AG09309 (cell line): Measurements from ENCODE around the gene TAOK3.
A peak's percentile ranks its signal among the peaks of the same experiment; 100 is the strongest.

Experiments used
- DNase-seq: peaks from one replicate; pipeline ENCODE4 v3.0.0-alpha.2; 2010; ENCODE audit warnings: low read depth
- H3K4me3 ChIP-seq: 2 replicates; pipeline ENCODE4 v1.5.1; 2011; ENCODE audit warnings: mild to moderate bottlenecking, low read depth, low read length, moderate library complexity; ENCODE audit not compliant: control insufficient read depth
- CTCF ChIP-seq: IDR thresholded peaks from 2 replicates; pipeline ENCODE4 v1.5.1; 2011; ENCODE audit warnings: mild to moderate bottlenecking, low read depth, low read length, inconsistent platforms; ENCODE audit not compliant: insufficient read depth, control insufficient read depth; ENCODE audit errors: missing control alignments

TAOK3 gene

GRCh38 chr12:118103201-118103600 is 269.5 kb downstream of the TAOK3 start:
- H3K4me3 ChIP-seq = peak overlapping the region; percentile 74
- TF ChIP-seq CTCF = no peak
- DNase-seq = no peak

DNA sequence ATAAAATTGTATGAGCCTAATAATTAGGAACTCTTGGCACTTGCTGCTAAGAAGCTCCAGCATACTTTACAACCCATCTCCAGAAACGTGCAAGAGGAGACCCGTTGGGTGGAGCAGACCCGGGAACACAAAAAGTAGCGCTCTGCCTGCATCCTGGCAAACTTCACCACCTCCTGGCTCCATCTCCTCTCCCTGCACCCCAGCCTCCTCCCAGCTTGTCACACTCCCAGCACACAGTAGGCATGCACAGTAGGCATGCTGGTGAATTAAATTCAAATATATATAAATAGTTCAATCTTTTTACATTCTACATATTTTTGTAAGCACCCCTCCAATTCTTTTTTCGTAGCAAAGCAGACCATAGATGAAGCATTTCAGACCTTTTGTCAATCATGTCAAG is 270.1 kb downstream of the TAOK3 start:
- no peak for TF ChIP-seq CTCF
- peak overlapping the region; percentile 74 for H3K4me3 ChIP-seq
- no peak for DNase-seq

- no peak for TF ChIP-seq CTCF
Measured at GRCh38 chr12:118102070-118102469, 270.6 kb downstream of the TAOK3 start.

DNA sequence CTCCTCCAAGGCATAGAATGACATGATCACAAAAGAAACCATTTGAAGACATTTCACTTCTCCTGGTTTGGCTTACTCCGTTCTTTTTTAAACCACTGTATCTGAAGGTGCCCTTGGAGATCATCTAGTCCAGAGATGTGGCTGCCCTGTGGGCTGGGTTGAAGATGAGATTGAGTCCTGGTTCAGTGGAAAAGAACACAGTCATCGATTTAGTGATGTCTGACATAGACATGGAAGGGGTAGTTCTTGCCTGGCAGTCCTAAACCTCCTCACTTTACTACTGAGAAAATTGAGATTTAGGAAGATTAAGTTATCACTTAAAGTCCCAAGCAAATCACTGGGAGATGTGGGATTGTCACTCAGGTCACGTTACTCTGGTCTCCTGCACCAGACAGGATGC is 271.7 kb downstream of the TAOK3 start:
- H3K4me3 ChIP-seq = no peak overlapping the region
- TF ChIP-seq CTCF = no peak
- DNase-seq = no peak

More at GRCh38 chr12:118102070-118102469, 270.6 kb downstream of the TAOK3 start:
- DNase-seq = no peak
- H3K4me3 ChIP-seq = no peak overlapping the region
